IMR-90 (cell line): ENCODE measurements around the gene CTAG1B. TPM values are rescaled to one million over a fixed set of nuclear protein-coding genes. Genes with fewer than 3 reads are reported as not detected.

Experiments used
- ATAC-seq: fragments of 200-7000 bp; cut with Tn5 transposase; 2 replicates; pipeline ENCODE4 v1.9.1; 2020; ENCODE audit warnings: low read depth, mild to moderate bottlenecking, moderate library complexity
- BruUV-seq: library from RNA; stranded (reverse); fragments of 400-500 nt; replicated peaks from 2 replicates; lab custom pipeline; 2021; lab: Mats Ljungman, UMichigan
- CTCF ChIA-PET: fragments of 300-600 bp; formaldehyde crosslinking; extraction: SDS; loops from one replicate; lab custom pipeline; 2021; ENCODE audit warnings: antibody characterized with exemption; lab: Yijun Ruan, JAX
- POLR2A ChIA-PET: fragments of 300-600 bp; sonication (Branson Sonifier 250); formaldehyde crosslinking; loops from one replicate; lab custom pipeline; 2022; ENCODE audit warnings: antibody characterized with exemption; ENCODE audit not compliant: unreplicated experiment; lab: Charles Lee
- DNase-seq: peaks from one replicate; pipeline ENCODE4 v3.0.0; 2013
- H2AFZ ChIP-seq: replicated peaks from 2 replicates; pipeline ENCODE3; 2013; ENCODE audit warnings: low read length, mild to moderate bottlenecking; ENCODE audit not compliant: poor library complexity
- H2AK5ac ChIP-seq: 2 replicates; pipeline ENCODE4 v1.6.1; 2013; ENCODE audit warnings: low read depth, low read length, inconsistent platforms
- H2AK9ac ChIP-seq: replicated peaks from 2 replicates; pipeline ENCODE3; 2013; ENCODE audit warnings: mild to moderate bottlenecking, low read depth, low read length, moderate library complexity; ENCODE audit not compliant: poor library complexity
- H2BK120ac ChIP-seq: 2 replicates; pipeline ENCODE4 v1.6.1; 2013; ENCODE audit warnings: low read depth, low read length, inconsistent platforms
- H2BK15ac ChIP-seq: 3 replicates; pipeline ENCODE4 v1.6.1; 2013; ENCODE audit warnings: low read depth, low read length, inconsistent platforms
- H2BK20ac ChIP-seq: 2 replicates; pipeline ENCODE4 v1.6.1; 2013; ENCODE audit warnings: low read depth, mild to moderate bottlenecking, inconsistent platforms, low read length, moderate library complexity
- H2BK5ac ChIP-seq: 2 replicates; pipeline ENCODE4 v1.6.1; 2013; ENCODE audit warnings: mild to moderate bottlenecking, low read depth, low read length, inconsistent platforms; ENCODE audit not compliant: poor library complexity, severe bottlenecking
- H3K14ac ChIP-seq: replicated peaks from 2 replicates; pipeline ENCODE4 v1.6.1; 2013; ENCODE audit warnings: low read depth, low read length, inconsistent platforms
- H3K18ac ChIP-seq: 2 replicates; pipeline ENCODE4 v1.6.1; 2013; ENCODE audit warnings: low read depth, low read length, control low read depth
- H3K23ac ChIP-seq: 2 replicates; pipeline ENCODE4 v1.6.1; 2013; ENCODE audit warnings: low read depth, low read length, inconsistent platforms
- H3K27ac ChIP-seq: 2 replicates; pipeline ENCODE4 v1.5.1; 2013; ENCODE audit warnings: mild to moderate bottlenecking, control low read depth, low read length; ENCODE audit not compliant: insufficient read depth
- H3K27me3 ChIP-seq: 2 replicates; pipeline ENCODE4 v1.6.1; 2013; ENCODE audit warnings: low read length; ENCODE audit not compliant: control insufficient read depth, insufficient read depth
- H3K36me3 ChIP-seq: 2 replicates; pipeline ENCODE4 v1.6.1; 2013; ENCODE audit warnings: low read length, mixed read lengths; ENCODE audit not compliant: control insufficient read depth, insufficient read depth
- H3K4ac ChIP-seq: 2 replicates; pipeline ENCODE4 v1.6.1; 2013; ENCODE audit warnings: low read depth, low read length, inconsistent platforms
- H3K4me1 ChIP-seq: 2 replicates; pipeline ENCODE4 v1.6.1; 2013; ENCODE audit warnings: low read length, mixed read lengths; ENCODE audit not compliant: control insufficient read depth, insufficient read depth
- H3K4me2 ChIP-seq: 2 replicates; pipeline ENCODE4 v1.6.1; 2013; ENCODE audit warnings: low read depth, mild to moderate bottlenecking, control low read depth, low read length, moderate library complexity
- H3K4me3 ChIP-seq: 2 replicates; pipeline ENCODE4 v1.5.1; 2013; ENCODE audit warnings: low read depth, mild to moderate bottlenecking, control low read depth, low read length, moderate library complexity; ENCODE audit not compliant: insufficient read depth
- H3K56ac ChIP-seq: 2 replicates; pipeline ENCODE4 v1.6.1; 2013; ENCODE audit warnings: low read length, inconsistent platforms; ENCODE audit not compliant: insufficient read depth; ENCODE audit errors: extremely low read depth
- H3K79me1 ChIP-seq, 2 experiments: 2 replicates each; pipeline ENCODE4 v1.6.1; 2013; ENCODE audit warnings: low read length in 2 of 2, inconsistent platforms in 1 of 2, low read depth in 1 of 2
- H3K9ac ChIP-seq: 2 replicates; pipeline ENCODE4 v1.6.1; 2013; ENCODE audit warnings: low read depth, low read length, control low read depth
- H3K9me1 ChIP-seq: 2 replicates; pipeline ENCODE4 v1.6.1; 2013; ENCODE audit warnings: low read length, inconsistent platforms; ENCODE audit not compliant: insufficient read depth
- H3K9me3 ChIP-seq: 2 replicates; pipeline ENCODE4 v1.6.1; 2013; ENCODE audit warnings: low read length; ENCODE audit not compliant: control insufficient read depth, insufficient read depth
- H4K20me1 ChIP-seq: 2 replicates; pipeline ENCODE4 v1.6.1; 2013; ENCODE audit warnings: low read length, inconsistent platforms; ENCODE audit not compliant: insufficient read depth
- H4K5ac ChIP-seq: 2 replicates; pipeline ENCODE4 v1.6.1; 2013; ENCODE audit warnings: mild to moderate bottlenecking, low read depth, low read length, control low read depth
- H4K8ac ChIP-seq, 2 experiments: 2 replicates each; pipeline ENCODE4 v1.6.1; 2013; ENCODE audit warnings: low read depth in 2 of 2, low read length in 2 of 2, control low read depth in 1 of 2, inconsistent platforms in 1 of 2
- H4K91ac ChIP-seq: 2 replicates; pipeline ENCODE4 v1.6.1; 2013; ENCODE audit warnings: low read depth, low read length, inconsistent platforms; ENCODE audit not compliant: insufficient read depth
- BHLHE40 ChIP-seq: fragments of 150-350 bp; IDR thresholded peaks from 2 replicates; pipeline ENCODE4 v1.6.1; 2016; ENCODE audit warnings: mild to moderate bottlenecking, low read depth, low read length
- CHD1 ChIP-seq: IDR thresholded peaks from 2 replicates; pipeline ENCODE4 v1.6.1; 2012; ENCODE audit warnings: low read depth, low read length, improper control_type of control experiment
- MAFK ChIP-seq: IDR thresholded peaks from 2 replicates; pipeline ENCODE4 v1.6.1; 2012; ENCODE audit warnings: low read depth, low read length, improper control_type of control experiment
- MAZ ChIP-seq: IDR thresholded peaks from 2 replicates; pipeline ENCODE4 v1.6.1; 2012; ENCODE audit warnings: low read depth, mild to moderate bottlenecking, low read length, improper control_type of control experiment, moderate library complexity, borderline replicate concordance
- MXI1 ChIP-seq: IDR thresholded peaks from 2 replicates; pipeline ENCODE4 v1.6.1; 2012; ENCODE audit warnings: low read depth, mild to moderate bottlenecking, low read length, moderate library complexity, borderline replicate concordance
- NFE2L2 ChIP-seq: fragments of 150-350 bp; IDR thresholded peaks from 2 replicates; pipeline ENCODE4 v1.6.1; 2016; ENCODE audit warnings: low read depth, mild to moderate bottlenecking, low read length
- POLR2A ChIP-seq: IDR thresholded peaks from 2 replicates; pipeline ENCODE4 v1.6.1; 2012; ENCODE audit warnings: mild to moderate bottlenecking, low read depth, low read length
- RAD21 ChIP-seq: IDR thresholded peaks from 2 replicates; pipeline ENCODE4 v1.6.1; 2012; ENCODE audit warnings: low read length, improper control_type of control experiment
- WGBS, 2 experiments: methylation state at CpG; one replicate each; pipeline versions ENCODE4 v1.1.5 to v1.1.7; 2013; ENCODE audit warnings: missing lambda C conversion rate in 2 of 2; ENCODE audit not compliant: insufficient read length in 1 of 2; ENCODE audit errors: extremely low coverage in 2 of 2; 5-methylcytosine and 5-hydroxymethylcytosine counted together
- dilution Hi-C: fragments of 300-500 bp; cut with HindIII; formaldehyde crosslinking; loops from one replicate; pipeline ENCODE4 v1.14.3; 2018; ENCODE audit warnings: low sequenced_read_pairs; ENCODE audit not compliant: unreplicated experiment
- in situ Hi-C: fragments of 300-500 bp; cut with MboI; formaldehyde crosslinking; loops from 3 replicates; pipeline ENCODE4 v1.14.3; 2019; ENCODE audit warnings: low sequenced_read_pairs, inconsistent platforms, mixed read lengths
- intact Hi-C: fragments of 100-400 bp; cut with micrococcal nuclease; formaldehyde crosslinking; loops from 2 replicates; pipeline ENCODE4 v1.10.0; 2022
- polyA plus RNA-seq, 3 experiments: library from polyadenylated mRNA; depleted of rRNA; stranded (reverse); fragments of >200 nt; gene quantifications; 2 replicates each; pipeline ENCODE4 v1.2.3, GENCODE V29; 2012; ENCODE audit warnings: low replicate concordance in 1 of 3
- total RNA-seq: library from RNA; depleted of rRNA; stranded (reverse); fragments of >200 nt; gene quantifications from 2 replicates; pipeline ENCODE4 v1.2.3, GENCODE V29; 2012
- TF ChIP-seq, protein P1 (sequence below): conservative IDR thresholded peaks from 2 replicates; pipeline ENCODE4 v1.5.1; 2012; ENCODE audit warnings: mild to moderate bottlenecking, low read depth, low read length, improper control_type of control experiment

Gene CTAG1B
- total and polyA plus RNA-seq, 2 of the 4 experiments (the other 2 are of a cell fraction): not detected

DNA sequence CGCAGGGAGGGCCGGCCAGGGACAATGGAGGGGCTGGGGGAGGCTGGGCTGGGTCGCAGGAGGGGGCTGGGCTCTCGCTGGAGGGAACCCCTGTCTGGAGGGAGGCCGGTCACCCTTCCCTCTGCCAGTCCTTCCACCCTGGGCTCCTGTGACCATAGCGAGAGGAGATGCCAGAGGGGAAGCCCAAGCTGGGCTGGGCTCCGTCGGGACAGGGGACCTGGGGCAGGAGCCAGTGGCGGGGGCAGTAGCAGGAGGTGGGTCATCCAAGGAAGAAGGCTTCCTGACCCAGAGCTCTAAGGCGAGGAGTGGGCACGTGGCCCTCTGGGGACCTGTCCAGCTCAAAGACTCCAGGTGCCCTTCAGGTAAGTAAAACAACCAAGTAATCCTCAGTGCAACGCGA is 16.9 kb downstream of the CTAG1B start:
- Histone ChIP-seq H2AFZ (no peak overlapping the region), H2AK5ac (no peak overlapping the region), H3K9me3 (peaks cover 4% of the 10 kb centered on the region), H4K8ac (no peak overlapping the region), H4K91ac (no peak overlapping the region), H2BK20ac (no peak overlapping the region), H3K56ac (no peak overlapping the region), H3K23ac (no peak overlapping the region), H2BK15ac (no peak overlapping the region), H3K27ac (no peak overlapping the region), H3K4me1 (no peaks in the 10 kb centered on the region; the same call in 1 of the 2 replicates), H4K5ac (no peak overlapping the region), H3K27me3 (peaks cover 4% of the 10 kb centered on the region), H3K14ac (no peak overlapping the region), H2BK120ac (no peak overlapping the region), H3K18ac (no peak overlapping the region), H3K4me2 (no peak overlapping the region), H4K20me1 (no peaks in the 10 kb centered on the region), H3K79me1 (no peaks in the 10 kb centered on the region), H3K4me3 (no peak overlapping the region), H3K9me1 (no peaks in the 10 kb centered on the region), H3K4ac (no peak overlapping the region), H3K36me3 (no peaks in the 10 kb centered on the region), H3K9ac (no peak overlapping the region), H2AK9ac (no peak overlapping the region), H2BK5ac (no peak overlapping the region)
- TF ChIP-seq NFE2L2: no peak
- no peak for TF ChIP-seq MXI1
- TF ChIP-seq CHD1: no peak
- TF ChIP-seq MAZ: no peak
- no peak for TF ChIP-seq RAD21
- TF ChIP-seq POLR2A: no peak
- no peak for TF ChIP-seq MAFK
- no peak for TF ChIP-seq BHLHE40
- TF ChIP-seq, protein P1, sequence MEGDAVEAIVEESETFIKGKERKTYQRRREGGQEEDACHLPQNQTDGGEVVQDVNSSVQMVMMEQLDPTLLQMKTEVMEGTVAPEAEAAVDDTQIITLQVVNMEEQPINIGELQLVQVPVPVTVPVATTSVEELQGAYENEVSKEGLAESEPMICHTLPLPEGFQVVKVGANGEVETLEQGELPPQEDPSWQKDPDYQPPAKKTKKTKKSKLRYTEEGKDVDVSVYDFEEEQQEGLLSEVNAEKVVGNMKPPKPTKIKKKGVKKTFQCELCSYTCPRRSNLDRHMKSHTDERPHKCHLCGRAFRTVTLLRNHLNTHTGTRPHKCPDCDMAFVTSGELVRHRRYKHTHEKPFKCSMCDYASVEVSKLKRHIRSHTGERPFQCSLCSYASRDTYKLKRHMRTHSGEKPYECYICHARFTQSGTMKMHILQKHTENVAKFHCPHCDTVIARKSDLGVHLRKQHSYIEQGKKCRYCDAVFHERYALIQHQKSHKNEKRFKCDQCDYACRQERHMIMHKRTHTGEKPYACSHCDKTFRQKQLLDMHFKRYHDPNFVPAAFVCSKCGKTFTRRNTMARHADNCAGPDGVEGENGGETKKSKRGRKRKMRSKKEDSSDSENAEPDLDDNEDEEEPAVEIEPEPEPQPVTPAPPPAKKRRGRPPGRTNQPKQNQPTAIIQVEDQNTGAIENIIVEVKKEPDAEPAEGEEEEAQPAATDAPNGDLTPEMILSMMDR: no peak
- dilution Hi-C loops (no loop called here), in situ Hi-C loops (no loop called here), intact Hi-C loops (no loop called here)
- ChIA-PET CTCF (no interaction called here), POLR2A (no interaction called here)
- WGBS, 2 experiments: no CpG with 5 or more reads among the region's 13 CpGs
- ATAC-seq: no peak
- no peak for DNase-seq
- BruUV-seq: no TSS peak
